Measurements from ENCODE around the gene UTRN.

UTRN gene

GRCh38 chr6:144295211-144295610 lies 10.1 kb downstream of the UTRN start:
- Histone ChIP-seq H3K27ac (no peak overlapping the region), H3K36me3 (no peaks in the 10 kb centered on the region), H4K20me1 (no peaks in the 10 kb centered on the region), H3K9ac (no peak overlapping the region), H3K27me3 (no peaks in the 10 kb centered on the region), H3K9me3 (no peaks in the 10 kb centered on the region), H3K4me2 (no peak overlapping the region), H3K4me3 (no peak overlapping the region), H3K4me1 (no peaks in the 10 kb centered on the region)
- no peak for TF ChIP-seq Cebpa-rat (IDR thresholded peaks at IDR 0.05)

GRCh38 chr6:144295981-144296767 lies 11.0 kb downstream of the UTRN start:
- H3K36me3 ChIP-seq, result no peaks in the 10 kb centered on the region
- H4K20me1 ChIP-seq, result no peaks in the 10 kb centered on the region
- no peak overlapping the region for H3K27ac ChIP-seq
- no peak for TF ChIP-seq Cebpa-rat (IDR thresholded peaks at IDR 0.05)
- H3K4me3 ChIP-seq, result no peak overlapping the region
- H3K4me1 ChIP-seq, result no peaks in the 10 kb centered on the region
- H3K4me2 ChIP-seq, result no peak overlapping the region
- no peaks in the 10 kb centered on the region for H3K9me3 ChIP-seq
- no peak overlapping the region for H3K9ac ChIP-seq
- H3K27me3 ChIP-seq, result no peaks in the 10 kb centered on the region

- Histone ChIP-seq H3K4me1 (no peaks in the 10 kb centered on the region), H3K36me3 (no peaks in the 10 kb centered on the region), H3K9ac (no peak overlapping the region), H3K9me3 (no peaks in the 10 kb centered on the region), H4K20me1 (no peaks in the 10 kb centered on the region), H3K27me3 (no peaks in the 10 kb centered on the region), H3K4me2 (no peak overlapping the region), H3K27ac (no peak overlapping the region), H3K4me3 (no peak overlapping the region)
- TF ChIP-seq Cebpa-rat (IDR thresholded peaks at IDR 0.05), result no peak
Measured at GRCh38 chr6:144296973-144297372, 11.8 kb downstream of the UTRN start.

GRCh38 chr6:144297511-144298100 lies 12.5 kb downstream of the UTRN start:
- Histone ChIP-seq H3K4me3 (no peak overlapping the region), H3K9ac (no peak overlapping the region), H3K27me3 (no peaks in the 10 kb centered on the region), H3K4me1 (no peaks in the 10 kb centered on the region), H3K4me2 (no peak overlapping the region), H3K27ac (no peak overlapping the region), H3K9me3 (no peaks in the 10 kb centered on the region), H4K20me1 (no peaks in the 10 kb centered on the region), H3K36me3 (no peaks in the 10 kb centered on the region)
- no peak for TF ChIP-seq Cebpa-rat (IDR thresholded peaks at IDR 0.05)

- no peaks in the 10 kb centered on the region for H3K4me1 ChIP-seq
- H3K4me3 ChIP-seq, result no peak overlapping the region
- H3K27me3 ChIP-seq, result no peaks in the 10 kb centered on the region
- H3K4me2 ChIP-seq, result no peak overlapping the region
- no peak overlapping the region for H3K27ac ChIP-seq
- no peak for TF ChIP-seq Cebpa-rat (IDR thresholded peaks at IDR 0.05)
- no peak overlapping the region for H3K9ac ChIP-seq
- no peaks in the 10 kb centered on the region for H4K20me1 ChIP-seq
- no peaks in the 10 kb centered on the region for H3K9me3 ChIP-seq
- no peaks in the 10 kb centered on the region for H3K36me3 ChIP-seq
Measured at GRCh38 chr6:144298194-144298593, 13.1 kb downstream of the UTRN start.

- Histone ChIP-seq H3K4me3 (no peak overlapping the region), H3K27ac (no peak overlapping the region), H3K4me2 (no peak overlapping the region), H3K9me3 (no peaks in the 10 kb centered on the region), H3K36me3 (no peaks in the 10 kb centered on the region), H3K27me3 (no peaks in the 10 kb centered on the region), H4K20me1 (no peaks in the 10 kb centered on the region), H3K4me1 (no peaks in the 10 kb centered on the region), H3K9ac (no peak overlapping the region)
- no peak for TF ChIP-seq Cebpa-rat (IDR thresholded peaks at IDR 0.05)
Measured at GRCh38 chr6:144298916-144299315, 13.8 kb downstream of the UTRN start.

- H3K4me2 ChIP-seq, result no peak overlapping the region
- H3K4me1 ChIP-seq, result no peaks in the 10 kb centered on the region
- no peaks in the 10 kb centered on the region for H4K20me1 ChIP-seq
- H3K9ac ChIP-seq, result no peak overlapping the region
- H3K4me3 ChIP-seq, result no peak overlapping the region
- no peaks in the 10 kb centered on the region for H3K9me3 ChIP-seq
- H3K27ac ChIP-seq, result no peak overlapping the region
- H3K36me3 ChIP-seq, result no peaks in the 10 kb centered on the region
- no peaks in the 10 kb centered on the region for H3K27me3 ChIP-seq
- TF ChIP-seq Cebpa-rat (IDR thresholded peaks at IDR 0.05), result no peak
Measured at GRCh38 chr6:144302701-144303372, 17.7 kb downstream of the UTRN start.

GRCh38 chr6:144304223-144304848 lies 19.2 kb downstream of the UTRN start:
- H3K27ac ChIP-seq, result no peak overlapping the region
- H3K4me1 ChIP-seq, result no peaks in the 10 kb centered on the region
- H3K4me2 ChIP-seq, result no peak overlapping the region
- H3K9ac ChIP-seq, result no peak overlapping the region
- H3K36me3 ChIP-seq, result no peaks in the 10 kb centered on the region
- H3K27me3 ChIP-seq, result no peaks in the 10 kb centered on the region
- no peak for TF ChIP-seq Cebpa-rat (IDR thresholded peaks at IDR 0.05)
- H3K4me3 ChIP-seq, result no peak overlapping the region
- H3K9me3 ChIP-seq, result no peaks in the 10 kb centered on the region
- no peaks in the 10 kb centered on the region for H4K20me1 ChIP-seq

GRCh38 chr6:144305567-144305966 lies 20.4 kb downstream of the UTRN start:
- Histone ChIP-seq H4K20me1 (no peaks in the 10 kb centered on the region), H3K4me2 (no peak overlapping the region), H3K9ac (no peak overlapping the region), H3K27me3 (no peaks in the 10 kb centered on the region), H3K9me3 (no peaks in the 10 kb centered on the region), H3K4me3 (no peak overlapping the region), H3K27ac (no peak overlapping the region), H3K4me1 (no peaks in the 10 kb centered on the region), H3K36me3 (no peaks in the 10 kb centered on the region)
- no peak for TF ChIP-seq Cebpa-rat (IDR thresholded peaks at IDR 0.05)

GRCh38 chr6:144305985-144306384 lies 20.9 kb downstream of the UTRN start:
- H4K20me1 ChIP-seq, result no peaks in the 10 kb centered on the region
- no peaks in the 10 kb centered on the region for H3K4me1 ChIP-seq
- no peaks in the 10 kb centered on the region for H3K36me3 ChIP-seq
- no peaks in the 10 kb centered on the region for H3K9me3 ChIP-seq
- no peak overlapping the region for H3K4me2 ChIP-seq
- TF ChIP-seq Cebpa-rat (IDR thresholded peaks at IDR 0.05), result no peak
- H3K27me3 ChIP-seq, result no peaks in the 10 kb centered on the region
- H3K9ac ChIP-seq, result no peak overlapping the region
- no peak overlapping the region for H3K27ac ChIP-seq
- H3K4me3 ChIP-seq, result no peak overlapping the region
